ENCODE data around the gene EIF5A. TPM values are rescaled to one million over a fixed set of nuclear protein-coding genes. Genes with fewer than 3 reads are reported as not detected.
A peak's percentile ranks its signal among the peaks of the same experiment; 100 is the strongest.

The EIF5A gene
- total RNA-seq, 4 donors from 2014 or later = 135 to 210 (median 144) TPM

DNA sequence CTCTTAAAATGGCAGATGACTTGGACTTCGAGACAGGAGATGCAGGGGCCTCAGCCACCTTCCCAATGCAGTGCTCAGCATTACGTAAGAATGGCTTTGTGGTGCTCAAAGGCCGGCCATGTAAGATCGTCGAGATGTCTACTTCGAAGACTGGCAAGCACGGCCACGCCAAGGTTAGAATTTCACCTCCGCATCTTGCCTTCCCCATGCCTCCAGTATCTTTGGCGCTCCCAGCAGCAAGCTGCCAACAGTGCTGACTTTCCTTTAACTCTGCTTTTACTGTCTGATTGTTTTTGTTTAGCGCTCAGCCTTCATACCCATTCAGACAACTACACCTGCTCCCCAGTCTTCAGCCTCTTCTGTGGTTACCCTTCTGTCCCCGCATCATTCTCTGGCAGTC, 2.2 kb downstream of the EIF5A start:
- peaks cover 40 to 43% of the 10 kb centered on the region in 2 donors for H3K36me3 ChIP-seq
- H3K9me3 ChIP-seq = no peaks in the 10 kb centered on the region
- no peaks in the 10 kb centered on the region for H3K27me3 ChIP-seq
- no peak for TF ChIP-seq POLR2A (IDR thresholded peaks at IDR 0.05)
- no peak for TF ChIP-seq CTCF (IDR thresholded peaks at IDR 0.05)
- peaks cover 22 to 36% of the 10 kb centered on the region in 2 donors for H3K4me1 ChIP-seq
- intact Hi-C loops (cut with DNase I) = no loop called here
- no peak overlapping the region for H3K4me3 ChIP-seq (replicated peaks in 1 of 3)
- WGBS, 2 donors = 89 to 91% methylated on average over 12 of the region's 12 CpGs
- no peak for DNase-seq
- H3K27ac ChIP-seq = no peak overlapping the region

GRCh38 chr17:7311110-7311705, 3.8 kb downstream of the EIF5A start:
- WGBS, 2 donors = 84 to 89% methylated on average over 7 of the region's 7 CpGs
- intact Hi-C loops (cut with DNase I) = no loop called here
- Histone ChIP-seq H3K36me3 (peaks cover 40 to 43% of the 10 kb centered on the region in 2 donors), H3K27me3 (no peaks in the 10 kb centered on the region), H3K9me3 (no peaks in the 10 kb centered on the region), H3K4me1 (peaks cover 28 to 42% of the 10 kb centered on the region in 2 donors), H3K4me3 (replicated peaks in 1 of 3) (no peak overlapping the region), H3K27ac (no peak overlapping the region)
- no peak for DNase-seq
- TF ChIP-seq CTCF (IDR thresholded peaks at IDR 0.05) = no peak
- no peak for TF ChIP-seq POLR2A (IDR thresholded peaks at IDR 0.05)

GRCh38 chr17:7312432-7313087, 5.1 kb downstream of the EIF5A start:
- Histone ChIP-seq H3K4me1 (peaks cover 28 to 39% of the 10 kb centered on the region in 2 donors), H3K9me3 (no peaks in the 10 kb centered on the region), H3K4me3 (replicated peaks in 1 of 3) (no peak overlapping the region), H3K27ac (no peak overlapping the region), H3K36me3 (peaks cover 43 to 48% of the 10 kb centered on the region in 2 donors), H3K27me3 (no peaks in the 10 kb centered on the region)
- intact Hi-C loops (cut with DNase I) = no loop called here
- 88 to 89% methylated on average over 7 of the region's 7 CpGs for WGBS, 2 donors
- DNase-seq = no peak
- no peak for TF ChIP-seq CTCF (IDR thresholded peaks at IDR 0.05)
- TF ChIP-seq POLR2A (IDR thresholded peaks at IDR 0.05) = no peak

GRCh38 chr17:7313088-7313889, 5.9 kb downstream of the EIF5A start:
- Histone ChIP-seq H3K4me3 (replicated peaks in 1 of 3) (no peak overlapping the region), H3K36me3 (peaks cover 49 to 55% of the 10 kb centered on the region in 2 donors), H3K27me3 (no peaks in the 10 kb centered on the region), H3K27ac (no peak overlapping the region), H3K4me1 (peaks cover 28 to 39% of the 10 kb centered on the region in 2 donors), H3K9me3 (no peaks in the 10 kb centered on the region)
- DNase-seq = no peak
- intact Hi-C loops (cut with DNase I) = no loop called here
- 80 to 90% methylated on average over 6 to 7 of the region's 7 CpGs for WGBS, 2 donors
- no peak for TF ChIP-seq POLR2A (IDR thresholded peaks at IDR 0.05)

DNA sequence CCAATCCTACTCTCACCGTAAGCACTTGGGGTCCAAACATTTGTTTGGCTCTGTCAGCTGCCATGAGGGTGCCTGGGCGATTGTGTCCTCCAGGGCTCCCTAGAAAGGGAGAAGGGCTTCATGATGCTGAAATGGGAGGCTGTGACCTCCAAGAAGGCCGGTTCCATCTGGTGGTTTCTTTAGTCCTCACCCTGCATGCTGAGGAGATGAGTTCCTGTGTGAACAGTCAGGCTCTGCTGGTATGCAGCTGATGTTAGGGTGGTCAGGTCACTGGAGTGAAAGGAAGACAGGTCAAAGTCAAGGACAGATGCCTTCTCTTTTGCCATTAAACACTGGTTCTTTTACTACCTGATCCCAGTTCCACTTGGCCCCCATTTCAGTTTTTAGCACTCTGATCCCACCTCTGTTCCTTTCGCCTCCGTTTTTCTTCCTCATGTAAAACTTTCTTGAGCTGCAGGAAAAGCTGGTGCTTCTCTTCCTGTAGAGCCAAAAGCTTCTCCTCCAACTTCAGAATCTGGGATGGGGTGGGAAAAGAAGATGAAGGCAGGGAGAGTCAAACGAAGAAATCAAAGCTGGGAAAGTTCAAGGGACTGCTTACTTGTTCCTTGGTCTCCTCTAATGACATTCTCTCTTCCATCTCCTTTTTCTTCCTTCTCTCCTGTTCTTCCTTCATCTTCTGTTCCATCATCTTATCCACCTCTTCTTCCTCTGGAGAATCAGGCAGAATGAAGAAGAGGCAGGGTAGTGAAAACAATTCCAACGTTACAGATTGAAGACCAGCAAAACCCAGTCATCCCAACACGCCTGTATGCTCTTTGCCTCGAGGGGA, 6.7 kb downstream of the EIF5A start:
- intact Hi-C loops (cut with DNase I) = no loop called here
- Histone ChIP-seq H3K4me1 (peaks cover 22 to 37% of the 10 kb centered on the region in 2 donors), H3K9me3 (no peaks in the 10 kb centered on the region), H3K4me3 (replicated peaks in 1 of 3) (peak overlapping the region; percentile 51 to 95 (median 68)), H3K27ac (peak overlapping the region in 1 of 3 donors; percentile 83), H3K36me3 (peaks cover 56 to 63% of the 10 kb centered on the region in 2 donors), H3K27me3 (no peaks in the 10 kb centered on the region)
- DNase-seq = no peak
- 46 to 48% methylated on average over 9 of the region's 9 CpGs for WGBS, 2 donors
- no peak for TF ChIP-seq CTCF (IDR thresholded peaks at IDR 0.05)
- TF ChIP-seq POLR2A (IDR thresholded peaks at IDR 0.05) = no peak

Measured in thyroid gland (tissue), 4 donors.